Measurements from ENCODE around the gene DCXR. TPM values are rescaled to one million over a fixed set of nuclear protein-coding genes. Genes with fewer than 3 reads are reported as not detected.

DCXR gene
- total and polyA plus RNA-seq, 10 of the 15 experiments (the other 5 are each of a cell fraction or from before 2014, with no cell fraction given), result 12.3 to 139 (median 88.9) TPM

DNA sequence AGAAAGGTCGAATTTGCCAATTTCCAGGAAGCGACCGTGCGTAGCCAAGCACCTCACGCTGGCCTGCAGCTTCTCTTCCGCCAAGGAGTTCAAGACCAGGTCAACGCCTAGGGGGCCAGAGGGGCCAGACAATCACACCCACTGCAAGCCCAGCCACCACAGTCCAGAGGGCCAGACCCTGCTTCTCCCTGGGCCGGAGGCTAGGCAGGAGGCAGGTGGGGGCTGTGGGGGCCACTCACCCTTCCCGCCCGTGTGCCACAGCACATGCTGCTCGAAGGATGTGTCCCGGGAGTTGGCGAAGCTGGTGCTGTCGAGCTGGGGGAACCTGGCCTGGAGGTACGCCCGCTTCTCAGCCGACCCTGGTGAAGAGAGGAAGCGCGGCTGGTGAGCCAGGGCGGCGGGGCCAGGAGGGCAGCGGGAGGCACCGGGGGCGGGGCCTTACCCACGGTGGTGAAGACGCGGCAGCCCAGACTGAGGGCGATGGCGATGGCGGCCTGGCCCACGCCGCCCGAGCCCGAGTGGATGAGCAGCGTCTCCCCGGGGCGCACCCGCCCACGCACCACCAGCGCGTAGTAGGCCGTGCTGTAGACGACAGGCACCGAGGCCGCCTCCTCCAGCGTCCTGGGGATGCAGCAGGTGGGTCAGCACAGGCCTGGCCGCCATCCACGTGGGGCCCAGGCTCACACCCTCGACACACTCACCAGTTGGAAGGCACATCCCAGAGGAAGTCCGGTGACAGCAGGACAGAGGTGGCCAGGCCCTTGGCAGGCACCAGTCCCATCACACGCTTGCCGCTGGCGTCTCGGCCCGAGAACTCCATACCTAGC lies 46.2 kb upstream of the DCXR start (continued):
- no peak for TF ChIP-seq ZBTB40 (IDR thresholded peaks at IDR 0.05; ENCODE audit: borderline replicate concordance)
- TF ChIP-seq STAT1 (conservative IDR thresholded peaks at IDR 0.05), result no peak
- no peak for TF ChIP-seq NFYB (IDR thresholded peaks at IDR 0.05; ENCODE audit: insufficient read depth, low read depth, low read length)
- no peak for TF ChIP-seq RCOR1 (conservative IDR thresholded peaks at IDR 0.05; ENCODE audit: low read depth, low read length)
- TF ChIP-seq, protein P1, sequence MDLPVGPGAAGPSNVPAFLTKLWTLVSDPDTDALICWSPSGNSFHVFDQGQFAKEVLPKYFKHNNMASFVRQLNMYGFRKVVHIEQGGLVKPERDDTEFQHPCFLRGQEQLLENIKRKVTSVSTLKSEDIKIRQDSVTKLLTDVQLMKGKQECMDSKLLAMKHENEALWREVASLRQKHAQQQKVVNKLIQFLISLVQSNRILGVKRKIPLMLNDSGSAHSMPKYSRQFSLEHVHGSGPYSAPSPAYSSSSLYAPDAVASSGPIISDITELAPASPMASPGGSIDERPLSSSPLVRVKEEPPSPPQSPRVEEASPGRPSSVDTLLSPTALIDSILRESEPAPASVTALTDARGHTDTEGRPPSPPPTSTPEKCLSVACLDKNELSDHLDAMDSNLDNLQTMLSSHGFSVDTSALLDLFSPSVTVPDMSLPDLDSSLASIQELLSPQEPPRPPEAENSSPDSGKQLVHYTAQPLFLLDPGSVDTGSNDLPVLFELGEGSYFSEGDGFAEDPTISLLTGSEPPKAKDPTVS (IDR thresholded peaks at IDR 0.05; ENCODE audit: low read depth, low read length), result no peak
- TF ChIP-seq IKZF2 (IDR thresholded peaks at IDR 0.05), result no peak
- TF ChIP-seq YY1 (IDR thresholded peaks at IDR 0.05; ENCODE audit: low read depth, low read length), result no peak
- TF ChIP-seq NR2F1 (conservative IDR thresholded peaks at IDR 0.05), result no peak
- TF ChIP-seq CEBPZ (IDR thresholded peaks at IDR 0.05; ENCODE audit: low read depth, low read length), result no peak
- no peak for TF ChIP-seq SIN3A (IDR thresholded peaks at IDR 0.05; ENCODE audit: low read depth, low read length)
- no peak for TF ChIP-seq GATAD2B (conservative IDR thresholded peaks at IDR 0.05; ENCODE audit: low read depth)
